T1000 (cell line): ENCODE measurements around the gene OR2Z1.

Source experiments
- DNase-seq: peaks from one replicate; lab custom pipeline; 2025; ENCODE audit warnings: mixed read lengths; lab: John Stamatoyannopoulos, UW

OR2Z1 gene, protein sequence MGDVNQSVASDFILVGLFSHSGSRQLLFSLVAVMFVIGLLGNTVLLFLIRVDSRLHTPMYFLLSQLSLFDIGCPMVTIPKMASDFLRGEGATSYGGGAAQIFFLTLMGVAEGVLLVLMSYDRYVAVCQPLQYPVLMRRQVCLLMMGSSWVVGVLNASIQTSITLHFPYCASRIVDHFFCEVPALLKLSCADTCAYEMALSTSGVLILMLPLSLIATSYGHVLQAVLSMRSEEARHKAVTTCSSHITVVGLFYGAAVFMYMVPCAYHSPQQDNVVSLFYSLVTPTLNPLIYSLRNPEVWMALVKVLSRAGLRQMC

GRCh38 chr19:8721334-8721733 lies at the start of gene OR2Z1:
TSS of gene OR2Z1 (plus strand) at chr19:8721634. CDS start at chr19:8731029, 9,395 bp downstream.
- no peak for DNase-seq

- no peak for DNase-seq
Measured at GRCh38 chr19:8673276-8673891, 48.0 kb upstream of the OR2Z1 start.

GRCh38 chr19:8675066-8675465 lies 46.4 kb upstream of the OR2Z1 start:
- no peak for DNase-seq

DNA sequence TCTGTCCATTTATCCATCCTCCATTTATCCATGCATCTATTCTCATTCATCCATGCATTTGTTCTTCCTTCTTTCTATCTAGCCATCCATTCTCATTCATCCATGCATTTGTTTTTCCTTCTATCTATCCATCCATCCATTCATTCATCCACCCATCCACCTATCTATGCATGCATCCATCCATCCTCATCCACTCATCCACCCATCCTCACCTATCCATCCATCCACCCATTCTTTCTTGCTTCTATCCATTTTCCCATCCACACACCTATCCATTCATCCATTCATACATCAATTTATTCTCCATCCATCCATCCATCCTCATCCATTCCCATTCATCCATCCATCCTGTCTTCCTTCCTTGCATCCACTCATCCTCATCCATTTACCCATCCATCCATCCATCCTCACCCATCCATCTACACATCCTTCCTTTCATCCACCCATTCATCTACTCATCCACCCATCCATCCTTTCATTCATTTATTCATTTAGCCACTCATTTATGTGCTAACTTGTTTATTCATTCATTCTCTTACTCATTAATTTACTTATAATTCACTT lies 43.1 kb upstream of the OR2Z1 start:
- no peak for DNase-seq

- DNase-seq = no peak
Measured at GRCh38 chr19:8680676-8681344, 40.6 kb upstream of the OR2Z1 start.

DNA sequence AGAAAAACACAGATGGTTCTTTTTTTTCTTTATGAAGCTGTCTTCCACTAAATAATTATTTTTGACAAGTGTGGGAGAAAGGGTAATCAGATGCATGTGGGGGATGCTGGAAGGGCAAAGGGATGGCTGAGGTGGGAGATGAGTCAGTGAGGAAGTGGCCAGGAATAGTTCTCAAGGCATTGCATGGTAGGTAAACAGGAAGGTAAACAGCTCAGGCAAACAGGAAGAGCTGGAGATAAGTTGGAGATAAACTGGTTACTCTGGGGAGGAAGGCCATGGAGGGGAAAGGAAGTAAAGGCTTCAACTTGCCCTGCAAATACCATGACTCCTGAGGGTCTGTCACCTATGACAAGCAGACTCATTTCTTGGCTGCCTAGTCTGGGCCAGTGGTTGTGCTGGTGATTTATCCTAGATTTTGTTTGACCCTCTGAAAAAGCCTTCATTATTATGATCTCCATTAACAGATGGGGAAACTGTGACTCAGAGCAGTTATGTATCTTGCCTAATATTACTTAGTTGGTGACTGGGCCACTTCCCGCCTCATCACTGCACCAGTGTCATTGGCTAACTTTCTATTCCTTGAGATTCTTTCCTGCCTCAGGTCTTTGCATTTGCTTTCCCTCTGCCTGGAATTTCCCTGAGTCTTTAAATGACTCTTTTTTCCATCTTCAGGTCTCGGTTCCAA lies 39.9 kb upstream of the OR2Z1 start:
- no peak for DNase-seq

GRCh38 chr19:8682472-8682871 lies 39.0 kb upstream of the OR2Z1 start:
- DNase-seq = no peak

GRCh38 chr19:8682931-8683330 lies 38.5 kb upstream of the OR2Z1 start:
- DNase-seq = no peak

- DNase-seq = no peak
Measured at GRCh38 chr19:8684001-8684902, 37.2 kb upstream of the OR2Z1 start.

- no peak for DNase-seq
Measured at GRCh38 chr19:8686549-8686948, 34.9 kb upstream of the OR2Z1 start.

GRCh38 chr19:8688930-8689329 lies 32.5 kb upstream of the OR2Z1 start:
- no peak for DNase-seq

DNA sequence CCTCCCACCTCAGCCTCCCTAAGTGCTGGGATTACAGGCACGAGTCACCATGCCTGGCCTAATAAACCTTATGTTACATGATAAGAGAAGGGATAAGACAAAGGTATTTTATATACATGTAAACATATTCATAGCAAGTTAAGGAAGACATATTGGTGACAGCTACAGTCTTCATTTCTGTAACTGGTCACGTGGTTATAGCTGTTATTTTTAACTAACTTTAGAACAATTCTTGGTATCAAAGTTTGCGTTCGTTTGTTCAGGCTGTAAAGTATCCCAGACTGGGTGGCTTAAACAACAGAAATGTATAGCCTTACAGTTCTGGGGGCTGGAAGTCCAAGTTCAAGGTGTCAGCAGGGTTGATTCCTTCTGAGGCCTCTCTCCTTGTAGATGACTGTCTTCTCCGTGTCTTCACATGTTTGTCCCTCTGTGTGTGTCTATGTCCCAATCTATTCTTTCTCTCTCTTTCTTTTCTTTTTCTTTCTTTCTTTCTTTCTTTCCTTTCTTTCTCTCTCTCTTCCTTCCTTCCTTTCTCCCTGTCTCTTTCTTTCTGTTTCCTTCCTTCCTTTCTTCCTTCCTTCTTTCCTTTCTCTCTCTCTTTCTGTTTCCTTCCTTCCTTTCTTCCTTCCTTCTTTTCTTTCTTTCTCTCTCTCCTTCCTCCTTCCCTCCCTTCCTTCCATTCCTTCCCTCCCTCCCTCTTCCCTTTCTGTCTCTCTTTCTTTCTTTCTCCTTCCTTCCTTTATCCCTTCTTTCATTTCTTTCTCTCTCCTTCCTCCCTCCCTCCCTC lies 30.5 kb upstream of the OR2Z1 start:
- DNase-seq = no peak

- no peak for DNase-seq
Measured at GRCh38 chr19:8695501-8695900, 25.9 kb upstream of the OR2Z1 start.

GRCh38 chr19:8695911-8696310 lies 25.5 kb upstream of the OR2Z1 start:
- no peak for DNase-seq

DNA sequence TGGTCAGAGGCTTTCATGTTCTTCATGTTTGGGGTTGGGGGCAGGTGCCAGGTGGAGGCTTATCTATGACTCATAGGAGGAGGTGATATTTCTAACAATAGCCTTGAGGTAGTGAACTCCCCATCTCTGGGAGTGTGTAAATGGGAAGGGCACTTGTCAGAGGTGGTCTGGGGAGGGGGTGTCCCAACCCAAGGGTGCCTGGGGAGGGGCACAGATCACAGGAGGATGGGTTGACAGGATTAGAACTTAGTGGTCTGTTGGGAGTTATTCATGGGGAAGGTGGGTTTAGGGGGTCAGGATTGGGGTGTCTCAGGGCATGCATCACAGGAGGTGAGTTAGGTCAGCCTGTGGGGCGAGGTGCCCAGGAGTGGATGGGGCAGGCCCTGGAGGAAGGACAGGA lies 24.4 kb upstream of the OR2Z1 start:
- no peak for DNase-seq

DNA sequence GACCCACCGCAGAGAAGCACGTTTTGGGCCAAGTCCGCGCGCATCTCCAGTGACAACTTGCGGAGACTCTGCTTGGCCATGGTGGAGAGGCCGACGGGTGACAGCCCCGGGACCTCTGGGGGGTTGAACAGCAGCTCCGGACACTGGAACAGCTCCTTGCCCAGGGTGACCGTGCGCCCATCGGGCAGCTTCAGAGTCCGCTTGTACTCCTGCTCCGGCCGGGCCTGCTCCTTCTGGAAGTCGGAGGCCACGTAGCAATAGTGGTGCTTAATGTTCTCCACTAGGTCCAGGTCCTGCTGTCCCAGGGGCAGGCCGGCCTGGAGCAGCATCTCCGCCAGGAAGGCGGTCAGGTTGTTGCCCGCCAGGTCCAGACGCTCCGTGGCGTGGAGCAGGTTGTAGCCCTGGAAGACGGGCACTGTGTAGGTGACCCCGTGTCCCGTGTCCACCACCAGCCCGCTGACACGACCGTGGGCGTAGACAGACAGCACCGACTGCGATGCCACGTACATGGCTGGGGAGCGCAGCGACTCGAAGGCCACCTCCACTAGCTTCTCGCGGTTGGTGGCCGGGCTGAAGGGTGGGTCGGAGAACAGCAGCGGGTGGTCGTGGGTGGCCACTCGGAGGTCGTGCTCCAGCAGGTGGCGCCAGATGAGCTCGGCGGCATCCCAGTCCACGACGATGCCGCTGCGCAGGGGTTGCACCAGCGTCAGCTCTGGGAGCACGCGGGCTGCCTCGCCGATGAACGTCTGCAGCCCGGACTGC lies 23.6 kb upstream of the OR2Z1 start:
- DNase-seq = no peak

- DNase-seq = no peak
Measured at GRCh38 chr19:8698433-8699063, 22.9 kb upstream of the OR2Z1 start, which contains the start of gene ACTL9. TSS of gene ACTL9 (minus strand) at chr19:8698795. CDS start at chr19:8698701, 94 bp downstream.

DNA sequence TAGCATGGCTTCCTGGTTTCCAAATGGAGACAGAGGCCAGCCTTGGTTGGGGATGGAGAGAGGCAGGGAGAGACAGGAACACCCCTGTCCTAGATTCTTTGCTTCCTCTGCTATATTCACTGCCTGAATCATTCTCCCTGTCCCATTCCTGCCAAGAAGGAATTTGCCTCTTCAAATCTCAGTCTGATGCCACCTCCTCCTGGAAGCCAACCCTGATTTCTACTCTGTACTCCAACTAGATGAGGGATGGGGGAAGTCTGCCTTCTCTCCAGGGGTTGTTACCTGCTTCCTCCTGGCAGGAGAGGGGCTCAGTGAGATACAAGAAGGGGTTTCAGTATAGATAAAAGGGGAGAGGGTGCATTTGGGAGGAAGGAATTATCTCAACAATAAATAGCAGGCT lies 21.5 kb upstream of the OR2Z1 start:
- no peak for DNase-seq

GRCh38 chr19:8700956-8701355 lies 20.5 kb upstream of the OR2Z1 start:
- no peak for DNase-seq
